ENCODE results near the gene LGR6.

DNA sequence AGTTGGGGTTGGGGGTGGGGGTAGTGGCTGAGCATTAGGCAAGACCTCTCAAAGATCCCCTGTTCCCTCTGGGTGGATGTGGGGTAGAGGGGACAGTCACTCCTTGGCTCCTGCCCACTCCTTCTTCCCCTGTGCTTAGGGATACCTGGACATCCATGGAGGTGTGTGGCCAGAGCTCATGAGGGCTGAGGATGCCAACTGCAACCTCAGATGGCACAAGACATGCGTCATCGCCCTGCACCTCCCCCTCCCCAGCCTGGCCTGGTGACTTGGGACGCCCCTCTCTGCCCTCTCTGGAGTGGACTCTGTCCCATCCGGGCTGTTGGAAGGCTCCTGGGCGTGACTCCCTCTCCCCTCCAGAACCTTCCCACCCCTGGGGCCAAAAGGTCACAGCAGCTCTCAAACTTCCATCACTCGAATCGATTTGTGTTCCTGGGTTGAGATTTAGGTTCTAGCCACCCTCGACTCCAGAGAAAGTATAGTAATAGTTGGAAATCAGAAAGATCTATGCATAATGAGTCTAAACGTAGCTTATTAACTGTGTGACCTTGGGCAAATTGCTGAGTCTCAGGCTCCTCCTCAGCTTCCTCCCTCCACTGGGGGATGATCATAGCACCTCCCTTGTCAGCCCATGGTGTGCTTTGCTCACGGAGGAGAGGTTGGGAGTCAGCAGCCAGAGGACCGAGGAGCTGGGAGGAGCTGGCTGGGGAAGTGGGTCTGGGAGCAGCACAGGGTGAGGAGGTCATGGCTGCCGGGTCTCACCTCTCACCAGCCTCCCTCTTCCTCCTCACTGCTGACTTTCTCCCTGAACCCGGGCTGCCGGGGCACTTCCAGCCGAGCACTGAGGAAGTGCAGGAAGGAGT, 30.9 kb upstream of the LGR6 start:
- TF ChIP-seq CTCF (IDR thresholded peaks at IDR 0.05; ENCODE audit: low read length) (no peak), EZH2 (optimal IDR thresholded peaks at IDR 0.05; ENCODE audit: low read depth, low read length) (no peak), EZH2phosphoT487 (IDR thresholded peaks at IDR 0.05; ENCODE audit: low read length) (no peak)

Measured in MM.1S (cell line).